Measurements from ENCODE around the gene KLHL18. TPM values are rescaled to one million over a fixed set of nuclear protein-coding genes. Genes with fewer than 3 reads are reported as not detected.
A peak's percentile ranks its signal among the peaks of the same experiment; 100 is the strongest.

KLHL18 gene
- polyA plus RNA-seq, 1 donor (not counting 4 experiments of a cell fraction or from before 2014, with no cell fraction given) = 33.4 TPM

DNA sequence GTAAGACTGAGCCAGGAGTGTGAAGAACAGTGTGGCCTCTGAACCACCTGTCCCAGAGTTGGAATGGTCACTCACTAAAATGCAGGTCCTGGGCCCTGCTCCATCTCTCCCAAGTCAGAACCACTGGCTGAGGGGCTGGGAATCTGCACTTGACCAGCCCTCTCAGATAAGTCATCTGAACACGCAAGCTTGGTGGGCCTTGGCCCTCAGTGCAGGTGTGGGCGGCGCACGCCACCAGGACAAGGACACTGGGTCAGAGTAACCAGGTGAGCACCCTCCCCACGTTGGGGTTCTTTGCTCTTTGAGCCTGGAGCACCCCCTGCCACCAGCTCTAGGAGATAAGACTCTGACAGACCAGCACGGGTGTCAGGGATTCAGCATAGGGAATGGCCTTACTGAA, 42.8 kb upstream of the KLHL18 start:
- H3K27ac ChIP-seq (ENCODE audit: control insufficient read depth, insufficient read depth, low read length) = no peak overlapping the region
- no peak overlapping the region for H2AFZ ChIP-seq (ENCODE audit: control insufficient read depth, low read length)
- no peaks in the 10 kb centered on the region for H4K20me1 ChIP-seq (ENCODE audit: control insufficient read depth, extremely low read depth, insufficient read depth, low read length)
- no peak overlapping the region for H3K4me2 ChIP-seq (ENCODE audit: control insufficient read depth, extremely low read depth, insufficient read depth, low read depth, low read length)
- DNase-seq (ENCODE audit: low read depth, low spot score) = no peak
- dilution Hi-C loops (cut with MboI; ENCODE audit: extremely low pct_ligation_motif_present, low sequenced_read_pairs) = no loop called here
- H3K4me3 ChIP-seq (ENCODE audit: control insufficient read depth in 2 of 3, extremely low read depth in 1 of 3, insufficient read depth in 2 of 3, low read depth in 1 of 3, low read length in 3 of 3) = no peak overlapping the region
- H3K79me2 ChIP-seq (ENCODE audit: control insufficient read depth, insufficient read depth, low read length) = no peaks in the 10 kb centered on the region
- peaks cover 2% of the 10 kb centered on the region for H3K9me1 ChIP-seq (ENCODE audit: control insufficient read depth, extremely low read depth, insufficient read depth, low read length)
- H3K36me3 ChIP-seq (ENCODE audit: control insufficient read depth in 2 of 2, extremely low read depth in 1 of 2, insufficient read depth in 2 of 2, low read length in 2 of 2) = no peaks in the 10 kb centered on the region
- FAIRE-seq = no peak
- no peaks in the 10 kb centered on the region for H3K27me3 ChIP-seq (ENCODE audit: control insufficient read depth, extremely low read depth, insufficient read depth, low read length)
- no peaks in the 10 kb centered on the region for H3K9me3 ChIP-seq (ENCODE audit: control insufficient read depth, low read depth, low read length)
- no peak overlapping the region for H3K9ac ChIP-seq (ENCODE audit: control insufficient read depth, extremely low read depth, insufficient read depth, low read length)
- TF ChIP-seq EZH2 (IDR thresholded peaks at IDR 0.05; ENCODE audit: low read length) = no peak
- TF ChIP-seq, protein P1, sequence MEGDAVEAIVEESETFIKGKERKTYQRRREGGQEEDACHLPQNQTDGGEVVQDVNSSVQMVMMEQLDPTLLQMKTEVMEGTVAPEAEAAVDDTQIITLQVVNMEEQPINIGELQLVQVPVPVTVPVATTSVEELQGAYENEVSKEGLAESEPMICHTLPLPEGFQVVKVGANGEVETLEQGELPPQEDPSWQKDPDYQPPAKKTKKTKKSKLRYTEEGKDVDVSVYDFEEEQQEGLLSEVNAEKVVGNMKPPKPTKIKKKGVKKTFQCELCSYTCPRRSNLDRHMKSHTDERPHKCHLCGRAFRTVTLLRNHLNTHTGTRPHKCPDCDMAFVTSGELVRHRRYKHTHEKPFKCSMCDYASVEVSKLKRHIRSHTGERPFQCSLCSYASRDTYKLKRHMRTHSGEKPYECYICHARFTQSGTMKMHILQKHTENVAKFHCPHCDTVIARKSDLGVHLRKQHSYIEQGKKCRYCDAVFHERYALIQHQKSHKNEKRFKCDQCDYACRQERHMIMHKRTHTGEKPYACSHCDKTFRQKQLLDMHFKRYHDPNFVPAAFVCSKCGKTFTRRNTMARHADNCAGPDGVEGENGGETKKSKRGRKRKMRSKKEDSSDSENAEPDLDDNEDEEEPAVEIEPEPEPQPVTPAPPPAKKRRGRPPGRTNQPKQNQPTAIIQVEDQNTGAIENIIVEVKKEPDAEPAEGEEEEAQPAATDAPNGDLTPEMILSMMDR (optimal IDR thresholded peaks at IDR 0.05 in 1 of 3, IDR thresholded peaks at IDR 0.05 in 1 of 3, conservative IDR thresholded peaks at IDR 0.05 in 1 of 3; ENCODE audit: extremely low read depth in 1 of 3, insufficient read depth in 2 of 3, low read length in 3 of 3) = no peak
- H3K4me1 ChIP-seq (ENCODE audit: control insufficient read depth, extremely low read depth, insufficient read depth, low read length) = no peaks in the 10 kb centered on the region

DNA sequence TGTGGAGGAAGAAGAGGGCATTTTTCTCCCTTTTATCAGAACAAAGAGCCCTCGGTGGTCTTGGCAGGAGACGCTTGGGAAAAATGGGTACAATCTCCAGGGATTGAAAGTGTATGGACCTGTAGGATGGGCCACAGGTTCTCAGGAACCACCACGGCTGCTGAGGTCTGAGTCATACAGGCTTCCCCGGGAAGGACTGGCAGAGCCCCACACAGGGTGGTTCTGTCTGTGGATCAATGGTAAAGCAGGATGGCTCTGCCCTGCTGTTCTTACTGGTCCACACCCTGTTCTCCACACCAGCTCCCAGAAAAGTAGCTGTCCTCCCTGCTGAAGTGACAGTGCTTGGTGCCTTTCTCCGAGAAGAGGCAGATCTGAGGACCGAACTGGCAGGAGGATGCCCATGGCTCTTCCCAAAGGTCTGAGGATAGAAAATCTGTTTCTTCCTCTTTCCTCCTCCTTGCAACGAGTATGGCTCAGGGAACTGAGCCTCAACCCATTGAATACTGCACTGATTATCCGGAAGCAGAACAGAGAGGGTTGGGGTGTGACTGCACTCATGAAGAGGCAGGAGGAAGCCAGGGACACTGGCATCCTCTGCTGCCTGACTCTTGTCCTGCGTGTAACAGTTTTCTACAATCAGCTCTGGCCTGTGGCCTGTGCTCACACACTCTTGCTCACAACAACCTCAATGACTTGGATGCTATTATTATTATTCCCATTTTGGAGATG, 39.2 kb upstream of the KLHL18 start:
- Histone ChIP-seq H3K4me2 (ENCODE audit: control insufficient read depth, extremely low read depth, insufficient read depth, low read depth, low read length) (no peak overlapping the region), H3K9me3 (ENCODE audit: control insufficient read depth, low read depth, low read length) (no peaks in the 10 kb centered on the region), H3K9ac (ENCODE audit: control insufficient read depth, extremely low read depth, insufficient read depth, low read length) (no peak overlapping the region), H3K36me3 (ENCODE audit: control insufficient read depth in 2 of 2, extremely low read depth in 1 of 2, insufficient read depth in 2 of 2, low read length in 2 of 2) (no peaks in the 10 kb centered on the region), H3K27me3 (ENCODE audit: control insufficient read depth, extremely low read depth, insufficient read depth, low read length) (no peaks in the 10 kb centered on the region), H3K79me2 (ENCODE audit: control insufficient read depth, insufficient read depth, low read length) (no peaks in the 10 kb centered on the region), H3K27ac (ENCODE audit: control insufficient read depth, insufficient read depth, low read length) (no peak overlapping the region), H3K4me3 (ENCODE audit: control insufficient read depth in 2 of 3, extremely low read depth in 1 of 3, insufficient read depth in 2 of 3, low read depth in 1 of 3, low read length in 3 of 3) (no peak overlapping the region), H3K9me1 (ENCODE audit: control insufficient read depth, extremely low read depth, insufficient read depth, low read length) (peaks cover 2% of the 10 kb centered on the region), H2AFZ (ENCODE audit: control insufficient read depth, low read length) (no peak overlapping the region), H4K20me1 (ENCODE audit: control insufficient read depth, extremely low read depth, insufficient read depth, low read length) (no peaks in the 10 kb centered on the region), H3K4me1 (ENCODE audit: control insufficient read depth, extremely low read depth, insufficient read depth, low read length) (no peaks in the 10 kb centered on the region)
- TF ChIP-seq, protein P1 (optimal IDR thresholded peaks at IDR 0.05 in 1 of 3, IDR thresholded peaks at IDR 0.05 in 1 of 3, conservative IDR thresholded peaks at IDR 0.05 in 1 of 3; ENCODE audit: extremely low read depth in 1 of 3, insufficient read depth in 2 of 3, low read length in 3 of 3) = peak in 1 of 3 experiments; percentile 29
- no peak for TF ChIP-seq EZH2 (IDR thresholded peaks at IDR 0.05; ENCODE audit: low read length)
- FAIRE-seq = no peak
- dilution Hi-C loops (cut with MboI; ENCODE audit: extremely low pct_ligation_motif_present, low sequenced_read_pairs) = no loop called here
- no peak for DNase-seq (ENCODE audit: low read depth, low spot score)
